ENCODE results near the gene TPT1.
"Not testable (repeated sequence)": the region's sequence is repeated elsewhere in the genome, so short reads cannot be mapped to it uniquely, and the experiment has no call there.

The TPT1 gene

DNA sequence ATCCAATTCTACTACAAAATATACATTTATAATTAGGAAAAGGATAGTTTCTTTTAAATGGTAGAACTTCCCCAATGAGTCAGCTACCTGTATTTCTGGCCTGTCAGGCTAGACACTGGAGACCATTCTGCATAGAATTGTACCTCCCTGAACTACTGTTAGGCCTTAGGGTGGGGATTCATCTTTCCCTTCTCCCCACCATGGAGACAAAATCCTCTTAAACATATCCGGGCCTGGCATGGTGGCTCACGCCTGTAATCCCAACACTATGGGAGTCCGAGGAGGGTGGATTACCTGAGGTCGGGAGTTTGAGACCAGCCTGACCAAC is 24.5 kb upstream of the TPT1 start:
- DNase-seq, result no peak

DNA sequence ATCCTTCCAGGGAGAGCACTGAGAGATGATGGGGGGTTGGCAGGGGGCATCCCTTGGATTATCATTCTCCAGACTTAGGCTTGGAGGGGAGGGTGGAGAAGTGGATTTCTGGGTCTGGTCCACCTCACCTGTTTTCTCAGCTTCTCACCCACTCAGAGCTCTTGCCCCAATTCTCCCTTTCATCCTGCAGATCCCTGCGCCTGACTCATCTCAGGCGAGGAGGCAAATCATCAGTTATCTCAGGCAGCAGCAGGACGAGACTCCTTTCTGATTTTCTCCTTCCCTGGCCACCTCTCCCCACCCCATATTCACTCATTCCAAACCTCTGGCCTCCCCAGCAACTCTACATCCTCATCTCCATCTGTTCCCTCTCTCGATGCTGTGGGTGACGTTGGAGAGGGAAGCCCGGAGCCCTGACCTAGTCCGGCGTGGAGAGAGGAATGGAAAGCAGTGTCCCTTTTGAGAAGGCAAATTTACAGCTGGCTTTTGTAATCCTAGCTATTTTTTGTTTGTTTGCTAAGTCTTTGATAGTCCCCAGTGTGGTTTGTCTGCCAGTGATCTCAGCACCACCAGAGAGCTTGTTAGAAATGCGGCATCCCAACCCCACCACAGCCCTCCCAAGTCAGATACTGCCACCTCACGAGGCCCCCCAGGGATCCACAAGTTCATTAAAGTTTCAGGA is 24.0 kb upstream of the TPT1 start:
- no peak for DNase-seq

DNA sequence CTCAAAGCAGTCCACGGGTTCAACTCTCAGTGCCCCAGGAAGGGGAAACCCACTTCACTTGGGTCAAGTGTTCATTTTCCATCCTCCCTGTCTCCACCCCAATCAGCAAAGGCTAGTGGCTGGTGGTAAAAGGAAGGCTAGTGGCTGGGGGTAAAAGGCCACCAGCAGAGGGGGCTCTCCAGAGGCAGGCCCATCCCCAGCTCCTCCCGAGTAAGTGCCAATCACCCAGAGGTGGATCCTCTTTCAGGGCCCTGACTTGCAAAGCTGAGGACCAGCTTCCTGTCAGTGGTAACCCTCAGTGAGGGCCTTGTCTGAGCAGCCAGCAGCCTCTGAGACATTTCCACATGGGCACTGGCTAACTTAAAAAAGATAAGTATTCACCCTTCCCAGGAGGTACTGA is 22.0 kb upstream of the TPT1 start:
- DNase-seq, result peak; percentile 41

DNA sequence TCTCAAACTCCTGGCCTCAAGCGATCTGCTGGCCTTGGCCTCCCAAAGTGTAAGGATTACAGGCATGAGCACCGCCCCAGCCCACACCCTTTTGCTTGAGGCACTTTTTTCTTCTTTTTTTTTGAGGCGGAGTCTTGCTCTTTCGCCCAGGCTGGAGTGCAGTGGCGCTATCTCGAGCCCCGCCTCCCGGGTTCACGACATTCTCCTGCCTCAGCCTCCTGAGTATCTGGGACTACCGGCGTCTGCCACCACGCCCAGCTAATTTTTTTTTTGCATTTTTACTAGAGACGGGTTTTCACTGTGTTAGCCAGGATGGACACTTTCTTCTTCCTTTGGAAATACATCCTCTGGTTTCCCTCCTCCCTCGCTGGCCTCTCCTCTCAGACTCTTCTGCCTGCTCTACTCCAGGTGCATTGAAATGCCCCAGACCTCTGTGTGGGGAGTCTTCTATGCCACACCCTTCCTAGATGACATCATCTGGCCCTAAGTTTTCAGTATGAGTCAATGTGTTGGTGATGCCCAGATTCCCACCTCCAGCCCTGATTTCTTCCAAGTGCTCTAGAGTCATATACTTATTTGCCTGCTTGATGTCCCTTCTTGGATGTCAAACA is 20.7 kb upstream of the TPT1 start:
- DNase-seq, result peak; percentile 29

DNA sequence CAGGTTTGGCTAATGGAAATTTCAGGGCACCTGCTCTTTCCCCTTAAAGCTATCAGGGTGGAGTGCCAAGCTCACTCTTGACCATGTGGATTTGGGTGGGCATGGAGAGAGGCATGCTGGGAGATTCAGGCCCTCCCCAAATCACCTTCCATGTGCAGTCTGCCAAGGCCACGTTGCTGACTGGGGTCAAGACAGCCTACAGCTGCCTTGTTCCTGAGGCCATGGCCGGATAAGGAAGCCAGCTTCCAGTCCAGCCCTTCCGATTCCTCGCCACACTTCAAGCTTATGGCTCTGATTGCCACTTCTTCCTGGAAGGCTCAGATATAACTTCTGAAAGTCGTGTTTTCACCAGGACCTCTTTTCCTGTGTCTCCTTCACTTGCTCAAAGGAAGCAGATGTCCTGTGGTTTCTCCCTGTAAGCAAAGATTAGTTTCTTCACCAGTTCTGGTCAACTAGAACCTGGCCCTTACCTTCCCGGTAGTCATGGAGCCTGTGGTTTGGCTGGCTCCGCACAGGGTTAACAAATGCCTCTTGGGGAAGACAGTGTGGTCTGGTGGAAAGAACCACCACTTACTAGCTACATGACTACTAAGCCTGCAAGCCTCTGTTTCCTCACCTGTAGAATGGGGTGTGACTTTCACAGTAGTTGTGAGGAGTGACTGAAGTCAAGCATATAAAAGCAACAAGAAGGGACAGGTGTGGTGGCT is 16.1 kb upstream of the TPT1 start:
- peak; percentile 29 for DNase-seq

DNA sequence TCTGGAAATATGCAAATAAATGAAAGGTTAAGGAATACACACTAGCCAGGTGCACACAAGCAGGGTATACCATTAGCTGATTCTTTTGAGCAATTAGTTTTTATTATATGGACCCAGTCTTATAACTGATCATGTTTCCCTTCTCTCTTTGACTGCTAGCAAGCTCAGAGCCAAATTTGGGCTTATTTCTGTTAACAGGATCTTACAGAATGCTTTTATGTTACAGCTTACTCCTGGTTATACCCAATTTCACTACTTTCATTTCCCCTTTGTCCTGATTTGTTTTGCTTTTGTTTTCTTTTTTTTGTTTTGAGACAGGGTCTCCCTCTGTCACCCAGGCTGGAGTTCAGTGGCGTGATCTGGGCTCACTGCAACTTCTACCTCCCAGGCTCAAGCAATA is 12.9 kb upstream of the TPT1 start:
- DNase-seq, result no peak

DNA sequence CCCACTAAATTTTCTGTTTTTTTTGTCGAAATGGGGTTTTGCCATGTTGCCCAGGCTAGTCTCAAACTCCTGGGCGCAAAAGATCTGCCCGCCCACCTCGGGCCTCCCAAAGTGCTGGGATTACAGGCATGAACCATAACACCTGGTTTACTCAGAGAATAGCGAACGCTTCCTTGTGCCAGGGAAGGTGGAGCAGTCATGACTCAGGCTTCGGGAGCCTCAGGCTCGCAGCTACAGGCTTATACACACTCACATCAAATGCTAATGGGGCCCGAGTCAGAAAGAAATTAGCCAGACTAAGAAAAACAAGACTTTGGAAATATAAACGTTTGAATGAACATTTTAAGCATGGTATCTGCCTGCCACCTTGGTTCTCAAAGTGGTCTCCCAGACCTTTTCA is 11.0 kb upstream of the TPT1 start:
- DNase-seq, result no peak

DNA sequence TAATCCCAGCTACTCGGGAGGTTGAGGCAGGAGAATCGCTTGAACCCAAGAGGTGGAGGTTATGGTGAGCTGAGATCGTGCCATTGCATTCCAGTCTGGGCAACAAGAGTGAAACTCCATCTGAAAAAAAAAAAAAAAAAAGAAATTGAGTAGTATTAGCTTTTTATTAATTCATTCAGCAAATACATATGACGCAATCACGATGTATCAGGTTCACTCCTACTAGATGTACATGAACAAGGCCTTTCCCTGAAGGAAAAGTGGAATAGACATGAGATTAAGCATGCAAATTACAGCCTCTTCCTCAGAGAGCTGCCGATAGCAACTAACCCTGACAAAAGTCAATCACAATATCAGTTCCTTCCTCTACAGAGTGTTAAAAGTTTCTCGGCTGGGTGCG is 9.2 kb upstream of the TPT1 start:
- DNase-seq, result no peak

DNA sequence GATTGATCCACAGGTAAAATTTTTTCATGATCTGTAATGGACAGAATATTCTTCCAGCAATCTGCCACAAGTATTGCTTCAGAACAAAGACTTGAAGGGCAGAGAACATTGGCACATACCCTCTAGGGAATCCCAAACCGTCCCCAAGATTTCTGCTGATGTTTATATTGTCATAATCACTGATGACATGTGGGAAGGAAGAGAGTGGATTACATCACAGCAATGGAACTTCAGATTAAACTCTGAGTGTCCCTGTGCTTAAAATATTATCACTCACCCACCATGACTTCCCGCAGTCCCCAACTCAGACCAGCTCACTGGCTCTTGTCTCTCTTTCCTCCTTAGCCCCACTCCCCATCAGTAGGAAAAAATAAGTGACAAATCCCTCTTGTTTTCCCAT is 8.5 kb upstream of the TPT1 start:
- DNase-seq, result no peak

DNA sequence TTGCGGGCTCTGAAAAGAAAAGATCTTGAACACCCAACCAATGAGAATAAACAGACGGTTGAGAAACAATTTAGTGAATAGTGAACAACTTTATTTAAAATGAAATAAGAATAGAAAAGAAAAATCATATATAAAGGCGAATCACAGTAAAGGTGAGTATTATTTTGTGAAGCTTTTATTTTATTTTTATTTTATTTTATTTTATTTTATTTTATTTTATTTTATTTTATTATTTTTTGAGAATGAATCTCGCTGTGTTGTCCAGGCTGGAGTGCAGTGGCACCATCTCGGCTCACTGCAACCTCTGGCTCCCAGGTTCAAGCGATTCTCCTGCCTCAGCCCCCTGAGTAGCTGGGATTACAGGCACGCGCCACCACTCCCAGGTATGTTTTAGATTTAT is 3.1 kb upstream of the TPT1 start:
- DNase-seq, result not testable (repeated sequence)

DNA sequence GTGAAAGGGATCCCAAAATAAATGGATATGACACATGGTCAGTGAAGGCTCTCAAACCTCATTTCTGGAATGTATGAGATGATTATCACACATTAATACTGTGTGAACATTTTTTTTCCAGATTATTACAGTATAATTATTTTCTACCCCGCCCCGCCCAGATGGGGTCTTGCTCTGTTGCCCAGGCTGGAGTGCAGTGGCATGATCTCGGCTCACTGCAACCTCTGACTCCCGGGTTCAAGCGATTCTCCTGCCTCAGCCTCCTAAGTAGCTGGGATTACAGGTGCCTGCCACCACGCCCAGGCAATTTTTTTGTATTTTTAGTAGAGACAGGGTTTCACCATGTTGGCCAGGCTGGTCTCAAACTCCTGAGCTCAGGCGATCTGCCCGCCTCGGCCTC is 2.1 kb upstream of the TPT1 start:
- DNase-seq, result not testable (repeated sequence)

DNA sequence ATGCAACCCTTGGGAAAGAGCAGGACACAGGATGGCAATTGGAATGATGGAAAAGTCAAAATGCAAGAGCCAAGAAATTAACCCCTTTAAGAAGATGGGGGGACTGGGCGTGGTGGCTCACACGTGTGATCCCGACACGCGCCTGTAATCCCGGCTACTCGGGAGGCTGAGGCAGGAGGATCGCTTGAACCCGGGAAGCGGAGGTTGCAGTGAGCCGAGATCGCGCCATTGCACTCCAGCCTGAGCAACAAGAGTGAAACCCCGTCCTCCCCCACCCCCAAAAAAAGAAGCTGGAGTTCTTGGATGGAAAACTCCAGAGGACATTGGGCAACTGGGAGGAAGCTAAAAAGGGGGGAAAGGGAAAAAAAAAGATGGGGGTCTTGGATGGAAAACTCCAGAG is 1.7 kb upstream of the TPT1 start:
- DNase-seq, result not testable (repeated sequence)

DNA sequence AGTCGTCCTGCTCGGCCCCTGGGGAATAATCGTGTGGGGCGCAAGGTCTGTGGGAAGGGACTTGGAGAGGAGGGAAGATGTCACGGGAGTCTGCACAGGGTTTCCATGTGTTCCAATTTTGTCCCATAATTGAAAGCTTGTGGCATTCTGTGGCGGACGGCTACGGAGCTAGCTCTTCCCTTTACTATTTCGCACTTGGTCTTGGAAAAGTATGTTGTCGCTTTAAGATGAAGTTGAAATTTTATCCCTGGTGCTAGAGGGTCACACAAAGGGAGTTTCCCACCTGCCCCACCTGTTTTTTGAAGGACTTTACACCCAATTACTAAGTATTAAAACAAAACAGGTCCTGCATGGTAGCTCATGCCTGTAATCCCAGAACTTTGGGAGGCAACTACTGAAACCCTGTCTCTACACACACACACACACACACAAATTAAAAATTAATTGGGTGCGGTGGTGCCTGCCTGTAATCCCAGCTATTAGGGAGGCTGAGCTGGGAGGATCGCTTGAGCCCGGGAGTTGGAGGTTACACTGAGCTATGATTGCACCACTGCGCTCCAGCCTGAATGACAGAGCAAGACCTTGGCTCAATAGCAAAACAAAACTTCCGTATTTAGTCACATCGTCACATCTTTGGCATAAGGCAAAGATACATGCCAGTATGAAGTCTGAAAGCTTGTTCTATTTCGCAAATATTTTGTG is 967 bp upstream of the TPT1 start:
- DNase-seq, result peak; percentile 32

DNA sequence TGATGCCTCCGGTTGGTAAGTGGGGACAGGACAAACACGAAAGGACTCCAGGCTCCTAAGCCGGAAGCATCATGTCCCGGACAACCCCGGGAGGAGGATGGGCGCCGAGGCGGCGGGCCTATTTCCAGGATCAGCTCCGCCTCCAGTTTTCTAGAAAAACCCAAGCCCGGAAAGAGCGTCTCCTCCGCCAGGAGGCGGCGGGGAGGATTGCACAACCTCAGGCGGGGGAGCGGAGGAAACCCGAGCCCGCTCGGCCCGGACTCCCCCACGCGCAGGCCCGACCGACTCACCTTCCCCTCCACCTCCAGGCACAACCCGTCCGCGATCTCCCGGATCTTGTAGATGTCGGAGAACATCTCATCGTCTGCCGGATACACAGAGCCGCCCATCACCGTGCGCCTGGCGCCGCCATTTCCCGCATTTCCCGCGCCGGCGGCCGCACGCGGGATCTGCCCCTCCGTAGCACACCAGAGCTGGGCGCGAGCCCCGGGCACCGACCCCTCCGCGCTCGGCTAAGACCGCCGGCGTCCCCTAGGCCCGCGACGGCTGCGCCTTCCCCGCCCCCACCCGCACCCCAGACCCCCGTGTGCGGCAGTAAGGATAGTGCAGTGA is 455 bp downstream of the TPT1 start:
- peak; percentile 88 for DNase-seq

DNA sequence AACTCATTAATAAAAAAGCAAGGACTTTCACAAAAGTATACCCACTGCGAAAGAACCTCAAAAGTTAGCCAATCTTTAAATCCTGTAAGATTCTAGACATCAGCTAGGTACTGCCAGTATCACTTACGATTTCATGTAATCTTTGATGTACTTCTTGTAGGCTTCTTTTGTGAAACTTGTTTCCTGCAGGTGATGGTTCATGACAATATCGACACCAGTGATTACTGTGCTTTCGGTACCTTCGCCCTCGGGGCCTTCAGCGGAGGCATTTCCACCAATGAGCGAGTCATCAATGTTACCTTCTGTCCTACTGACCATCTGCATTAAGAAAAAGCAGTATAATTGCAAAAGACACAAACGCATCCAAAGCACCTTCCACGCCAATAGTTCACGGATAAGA is 1.1 kb downstream of the TPT1 start:
- no peak for DNase-seq

DNA sequence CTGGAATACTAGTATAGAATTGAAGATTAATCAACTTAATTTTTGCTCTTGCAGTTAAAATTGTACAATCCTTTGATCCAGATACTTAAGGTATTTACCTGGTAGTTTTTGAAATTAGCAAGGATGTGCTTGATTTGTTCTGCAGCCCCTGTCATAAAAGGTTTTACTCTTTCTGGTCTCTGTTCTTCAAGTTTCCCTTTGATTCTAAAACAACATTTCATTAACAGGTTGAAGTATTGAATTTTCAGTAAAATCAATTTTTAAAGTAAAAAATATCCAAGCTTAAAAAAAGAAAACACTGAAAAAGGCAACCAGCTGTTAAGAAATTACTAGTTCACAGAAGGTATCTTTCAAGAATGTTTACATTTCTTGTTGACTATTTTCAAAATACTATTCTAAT is 1.6 kb downstream of the TPT1 start:
- no peak for DNase-seq

DNA sequence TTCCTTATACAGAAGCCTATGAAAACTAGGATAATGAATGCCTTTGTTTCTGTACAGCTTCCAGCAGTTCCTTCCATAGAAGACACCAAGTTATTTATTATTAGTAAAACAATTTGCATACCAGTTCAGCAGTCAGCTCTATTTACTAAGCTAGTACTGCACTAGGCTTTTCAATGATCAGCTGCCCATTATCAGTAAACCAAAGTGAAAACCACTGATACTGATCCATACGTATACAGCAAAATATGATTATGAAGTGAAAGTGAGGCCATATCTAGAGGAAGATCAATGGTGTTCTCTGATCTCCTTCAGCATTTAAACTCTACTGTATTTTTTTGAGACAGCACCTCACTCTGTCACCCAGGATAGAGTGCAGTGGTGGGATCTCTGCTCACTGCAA is 3.2 kb downstream of the TPT1 start:
- no peak for DNase-seq

DNA sequence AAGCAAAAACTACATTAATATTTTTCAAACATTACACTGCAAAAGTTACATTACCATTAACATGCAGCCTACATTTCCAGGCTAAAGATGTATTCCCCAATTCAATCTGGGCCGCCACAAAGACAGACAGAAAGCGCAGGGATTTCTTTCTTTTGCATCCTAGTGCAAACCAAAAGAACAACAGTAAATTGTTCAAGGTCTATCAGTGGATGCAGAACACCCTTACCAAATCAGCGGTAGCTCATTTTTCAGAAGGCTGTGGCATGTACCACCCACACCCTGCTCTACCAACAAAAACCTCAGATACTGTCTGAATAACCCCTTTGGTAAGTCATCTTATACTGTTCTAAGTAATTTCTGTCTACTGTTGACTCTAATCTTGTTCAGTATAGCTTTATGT is 3.6 kb downstream of the TPT1 start:
- DNase-seq, result no peak

DNA sequence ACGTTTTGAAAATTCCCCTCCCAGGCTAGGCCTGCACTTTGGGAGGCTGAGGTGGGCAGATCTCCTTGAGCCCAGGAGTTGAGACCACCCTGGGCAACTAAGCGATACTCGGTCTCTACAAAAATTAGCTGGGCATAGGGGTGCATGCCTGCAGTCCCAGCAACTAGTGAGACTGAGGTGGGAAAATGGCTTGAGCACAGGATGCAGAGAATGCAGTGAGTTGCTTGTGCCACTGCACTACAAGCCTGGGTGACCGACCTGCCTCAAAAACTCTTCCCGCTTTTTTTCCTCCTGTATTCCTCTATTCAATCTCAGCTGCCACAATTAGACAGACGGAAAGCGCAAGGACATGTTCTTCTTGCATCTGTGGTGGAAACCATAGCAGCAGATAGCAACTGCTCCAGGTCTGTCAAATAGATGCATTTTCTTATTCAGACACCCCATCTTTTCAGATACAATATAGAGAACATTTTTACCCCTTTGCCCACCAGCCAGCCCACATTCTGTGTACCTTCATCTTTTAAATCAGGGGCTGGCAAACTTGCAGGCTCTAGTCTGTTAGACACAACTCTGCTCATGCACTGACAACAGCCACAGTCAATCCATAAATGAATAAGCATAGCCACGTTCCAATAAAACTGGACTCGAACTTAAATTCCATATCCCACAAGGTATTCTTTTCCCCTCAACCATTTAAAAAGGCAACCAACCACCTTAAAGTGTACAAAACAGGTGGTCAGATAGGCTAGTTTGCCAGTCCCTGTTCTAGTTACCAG is 4.8 kb downstream of the TPT1 start:
- no peak for DNase-seq

DNA sequence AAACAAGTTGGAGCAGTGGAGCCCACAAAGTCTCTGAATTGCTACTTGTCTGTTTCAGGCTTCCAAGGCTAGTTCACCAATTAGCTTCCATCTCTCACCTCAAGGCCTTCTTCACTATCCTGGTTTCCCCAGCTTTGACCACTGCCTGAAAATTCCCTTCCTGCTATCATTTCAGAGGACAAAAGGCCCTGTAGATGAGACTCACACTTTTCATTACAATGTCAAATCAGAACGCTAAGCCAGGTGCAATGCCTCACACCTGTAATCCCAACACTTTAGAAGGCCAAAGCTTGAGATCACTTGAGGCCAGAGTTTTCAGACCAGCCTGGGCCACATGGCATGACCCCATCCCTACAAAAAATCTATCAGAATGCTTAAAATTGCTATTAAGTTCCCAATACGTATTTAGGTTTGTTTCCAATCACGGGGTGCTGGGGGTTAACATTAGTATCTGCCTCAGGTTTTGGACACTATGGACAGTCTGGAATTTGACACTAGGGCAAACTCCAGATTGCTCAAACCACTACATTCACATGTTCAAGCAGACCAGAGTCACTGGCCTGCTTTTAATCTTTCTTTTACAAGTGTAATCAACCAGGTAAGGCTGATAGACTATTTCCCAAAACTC is 5.5 kb downstream of the TPT1 start:
- DNase-seq, result no peak

DNA sequence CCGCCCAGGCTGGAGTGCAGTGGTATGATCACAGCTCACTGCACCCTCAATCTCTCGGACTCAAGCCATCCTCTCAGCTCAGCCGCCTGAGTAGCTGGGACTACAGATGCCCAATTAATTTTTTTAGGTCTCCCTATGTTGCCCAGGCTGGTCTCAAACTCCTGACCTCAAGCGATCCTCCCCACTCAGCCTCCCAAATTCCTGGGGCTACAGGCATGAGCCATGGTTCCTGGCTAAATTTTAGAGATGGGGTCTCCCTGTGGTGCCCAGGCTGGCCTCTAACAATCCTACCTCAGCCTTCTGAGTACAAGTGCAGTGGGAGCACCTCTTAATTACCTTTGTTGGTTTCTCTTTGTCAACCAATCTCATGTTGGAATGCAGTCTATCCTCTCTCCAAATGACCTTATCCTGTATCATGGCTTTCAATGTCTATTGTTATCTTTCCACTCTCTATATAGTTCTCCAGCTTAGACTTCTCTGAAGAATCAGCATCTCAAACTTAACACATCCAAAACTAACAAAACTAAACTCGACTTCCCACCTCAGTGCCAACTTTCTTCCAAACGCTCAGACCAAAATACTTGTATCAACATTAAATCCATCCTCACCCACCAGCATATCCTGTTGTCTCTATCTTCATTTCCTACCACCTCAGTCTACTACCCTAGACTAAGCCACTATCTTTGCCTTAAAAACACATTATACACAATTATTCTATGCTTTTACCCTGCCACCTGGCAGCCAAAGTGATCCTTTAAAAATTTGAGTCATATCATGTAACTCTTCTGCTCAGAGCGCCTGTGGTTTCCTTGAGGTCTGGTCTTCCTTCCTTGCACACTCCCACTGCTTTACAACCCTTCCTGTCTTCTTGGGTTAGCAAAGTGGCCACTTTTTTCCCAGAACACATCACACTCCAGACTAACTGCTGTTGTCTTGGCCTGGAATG is 6.7 kb downstream of the TPT1 start:
- peak; percentile 45 for DNase-seq
